H1 (cell line): ENCODE results near the gene RAPGEF1. TPM values are rescaled to one million over a fixed set of nuclear protein-coding genes. Genes with fewer than 3 reads are reported as not detected.

Experiments used
- CTCF ChIA-PET: fragments of 300-600 bp; sonication (Branson Sonifier 250); formaldehyde crosslinking; loops from one replicate; lab custom pipeline; 2021; ENCODE audit not compliant: partially characterized antibody; lab: Charles Lee
- POLR2A ChIA-PET: fragments of 300-600 bp; sonication (Branson Sonifier 250); formaldehyde crosslinking; loops from one replicate; lab custom pipeline; 2021; ENCODE audit warnings: inconsistent platforms; ENCODE audit not compliant: partially characterized antibody; lab: Charles Lee
- DNase-seq, 2 experiments: peaks; one replicate each; pipeline versions ENCODE4 v3.0.0 to v3.0.0-alpha.2; 2010 to 2022; ENCODE audit warnings: low spot score in 2 of 2, low read depth in 1 of 2, mixed read lengths in 1 of 2
- FAIRE-seq: peaks from 2 replicates; lab custom pipeline; 2011; peaks lifted over from hg19 to GRCh38; lab: Jason Lieb, UNC
- H2AFZ ChIP-seq: 2 replicates; pipeline ENCODE4 v1.8.1; 2012; ENCODE audit warnings: low read length, inconsistent platforms
- H2AK5ac ChIP-seq: 2 replicates; pipeline ENCODE4 v1.6.1; 2013; ENCODE audit warnings: low read depth, low read length
- H2BK120ac ChIP-seq: replicated peaks from 2 replicates; pipeline ENCODE3; 2013; ENCODE audit warnings: low read depth, low read length, inconsistent platforms
- H2BK12ac ChIP-seq: 2 replicates; pipeline ENCODE4 v1.6.1; 2013; ENCODE audit warnings: low read depth, low read length
- H2BK15ac ChIP-seq: 2 replicates; pipeline ENCODE4 v1.6.1; 2013; ENCODE audit warnings: low read length
- H2BK20ac ChIP-seq: 2 replicates; pipeline ENCODE4 v1.6.1; 2013; ENCODE audit warnings: low read length
- H2BK5ac ChIP-seq: 2 replicates; pipeline ENCODE4 v1.6.1; 2013; ENCODE audit warnings: low read depth, low read length
- H3K14ac ChIP-seq: 2 replicates; pipeline ENCODE4 v1.6.1; 2013; ENCODE audit warnings: inconsistent platforms; ENCODE audit not compliant: insufficient read length
- H3K18ac ChIP-seq: 2 replicates; pipeline ENCODE4 v1.6.1; 2013; ENCODE audit warnings: low read length; ENCODE audit errors: extremely low read depth
- H3K23ac ChIP-seq: 2 replicates; pipeline ENCODE4 v1.6.1; 2013; ENCODE audit warnings: inconsistent platforms; ENCODE audit not compliant: insufficient read length
- H3K23me2 ChIP-seq: 2 replicates; pipeline ENCODE4 v1.6.1; 2013; ENCODE audit warnings: low read depth, low read length
- H3K27ac ChIP-seq: 2 replicates; pipeline ENCODE4 v1.6.1; 2011; ENCODE audit warnings: low read depth, low read length, inconsistent platforms
- H3K27me3 ChIP-seq, 4 experiments: replicated peaks in 1 of 4; 1 replicate in 1 of 4; 2 replicates in 3 of 4; pipeline versions ENCODE4 v1.6.1 to v1.8.1; 2011 to 2013; ENCODE audit warnings: low read length in 3 of 4, mild to moderate bottlenecking in 3 of 4, inconsistent platforms in 2 of 4, mixed read lengths in 2 of 4, moderate library complexity in 1 of 4; ENCODE audit not compliant: control insufficient read depth in 3 of 4, insufficient read depth in 3 of 4; ENCODE audit errors: extremely low read depth in 1 of 4
- H3K36me3 ChIP-seq, 4 experiments: 2 replicates each; pipeline versions ENCODE4 v1.6.1 to v1.8.1; 2011 to 2013; ENCODE audit warnings: mild to moderate bottlenecking in 4 of 4, low read length in 3 of 4, moderate library complexity in 2 of 4, control low read depth in 1 of 4, inconsistent platforms in 1 of 4; ENCODE audit not compliant: insufficient read depth in 4 of 4, control insufficient read depth in 2 of 4
- H3K4ac ChIP-seq: replicated peaks from 2 replicates; pipeline ENCODE3; 2013; ENCODE audit warnings: low read length, low read depth, mixed read lengths, inconsistent platforms; ENCODE audit not compliant: insufficient read length
- H3K4me1 ChIP-seq, 4 experiments: replicated peaks in 1 of 4; 1 replicate in 1 of 4; 2 replicates in 3 of 4; pipeline versions ENCODE4 v1.6.1 to v1.8.1; 2011 to 2013; ENCODE audit warnings: low read length in 3 of 4, inconsistent platforms in 2 of 4, mixed read lengths in 1 of 4; ENCODE audit not compliant: insufficient read depth in 4 of 4, control insufficient read depth in 3 of 4
- H3K4me2 ChIP-seq, 2 experiments: 2 replicates each; pipeline versions ENCODE4 v1.6.1 to v1.8.1; 2011 to 2013; ENCODE audit warnings: low read depth in 2 of 2, low read length in 2 of 2, control low read depth in 1 of 2, inconsistent platforms in 1 of 2, mild to moderate bottlenecking in 1 of 2; ENCODE audit not compliant: insufficient read depth in 1 of 2
- H3K4me3 ChIP-seq, 4 experiments: fragments of 200-600, 300-600 bp in 1 of 4; sonication (generic), shearing (Covaris generic), sonication (Bioruptor Twin) in 1 of 4; 2 replicates each; pipeline versions ENCODE4 v1.5.1 to v1.8.1; 2011 to 2016; ENCODE audit warnings: low read length in 4 of 4, low read depth in 3 of 4, control low read depth in 2 of 4, inconsistent platforms in 2 of 4, mild to moderate bottlenecking in 2 of 4, mixed read lengths in 1 of 4, moderate library complexity in 1 of 4; ENCODE audit not compliant: insufficient read depth in 2 of 4; ENCODE audit errors: extremely low read depth in 1 of 4
- H3K56ac ChIP-seq: replicated peaks from 2 replicates; pipeline ENCODE3; 2013; ENCODE audit warnings: low read depth, mild to moderate bottlenecking, mixed read lengths, low read length, inconsistent platforms; ENCODE audit not compliant: insufficient read length
- H3K79me1 ChIP-seq: 2 replicates; pipeline ENCODE4 v1.6.1; 2013; ENCODE audit warnings: low read depth, low read length, control low read depth
- H3K79me2 ChIP-seq, 2 experiments: 2 replicates each; pipeline versions ENCODE4 v1.6.1 to v1.8.1; 2012 to 2013; ENCODE audit warnings: low read length in 2 of 2, mild to moderate bottlenecking in 2 of 2, inconsistent platforms in 1 of 2; ENCODE audit not compliant: insufficient read depth in 2 of 2, control insufficient read depth in 1 of 2
- H3K9ac ChIP-seq, 4 experiments: replicated peaks in 1 of 4; 1 replicate in 1 of 4; 2 replicates in 3 of 4; pipeline versions ENCODE4 v1.6.1 to v1.8.1; 2011 to 2013; ENCODE audit warnings: low read depth in 3 of 4, low read length in 3 of 4, control low read depth in 2 of 4, mild to moderate bottlenecking in 2 of 4, moderate library complexity in 2 of 4, inconsistent platforms in 1 of 4; ENCODE audit errors: extremely low read depth in 1 of 4
- H3K9me3 ChIP-seq, 2 experiments: 2 replicates each; pipeline versions ENCODE4 v1.6.1 to v1.8.1; 2012 to 2013; ENCODE audit warnings: mild to moderate bottlenecking in 2 of 2, moderate library complexity in 2 of 2, control low read depth in 1 of 2, inconsistent platforms in 1 of 2, low read depth in 1 of 2, low read length in 1 of 2, mixed read lengths in 1 of 2; ENCODE audit not compliant: insufficient read depth in 2 of 2
- H4K20me1 ChIP-seq, 2 experiments: replicated peaks in 1 of 2; 2 replicates each; pipeline versions ENCODE3 to v1.8.1; 2011 to 2013; ENCODE audit warnings: inconsistent platforms in 2 of 2, low read length in 2 of 2, mild to moderate bottlenecking in 1 of 2; ENCODE audit not compliant: insufficient read depth in 2 of 2, control insufficient read depth in 1 of 2
- H4K5ac ChIP-seq: 2 replicates; pipeline ENCODE4 v1.6.1; 2013; ENCODE audit warnings: low read length, low read depth, mixed read lengths, inconsistent platforms; ENCODE audit not compliant: insufficient read length
- H4K8ac ChIP-seq: 2 replicates; pipeline ENCODE4 v1.8.0; 2013; ENCODE audit warnings: mild to moderate bottlenecking, moderate library complexity, low read length, inconsistent platforms; ENCODE audit not compliant: insufficient read depth; ENCODE audit errors: extremely low read depth
- H4K91ac ChIP-seq: replicated peaks from 2 replicates; pipeline ENCODE3; 2013; ENCODE audit warnings: low read length, mixed read lengths, inconsistent platforms; ENCODE audit not compliant: insufficient read length
- SAP30 ChIP-seq: fragments of 300-600 bp; sonication (generic); IDR thresholded peaks from 2 replicates; pipeline ENCODE4 v1.7.1; 2012; ENCODE audit warnings: low read length, moderate library complexity, mild to moderate bottlenecking, inconsistent platforms; ENCODE audit not compliant: insufficient read depth, insufficient replicate concordance
- whole genome bisulfite sequencing, 2 experiments: shearing (Covaris generic) in 1 of 2; methylation state at CpG; one replicate each; pipeline versions ENCODE4 v1.1.6 to v1.1.7; 2013 to 2015; ENCODE audit warnings: low lambda C conversion rate in 2 of 2, mixed read lengths in 2 of 2, inconsistent platforms in 1 of 2, low coverage in 1 of 2, missing lambda C conversion rate in 1 of 2; ENCODE audit not compliant: insufficient replicate concordance in 2 of 2, insufficient coverage in 1 of 2, insufficient read length in 1 of 2; ENCODE audit errors: extremely low coverage in 1 of 2, missing lambda C conversion rate in 1 of 2; 5-methylcytosine and 5-hydroxymethylcytosine counted together
- polyA plus RNA-seq, 7 experiments: library from polyadenylated mRNA; depleted of rRNA in 3 of 7; stranded (reverse) in 5 of 7; unstranded in 2 of 7; fragments of >200 nt in 5 of 7; fragments of 200-250 nt in 2 of 7; gene quantifications; 1 replicate in 5 of 7; 2 replicates in 1 of 7; 4 replicates in 1 of 7; pipeline versions ENCODE4 v1.2.1 to v1.2.3, GENCODE V29; 2011 to 2013; ENCODE audit warnings: missing spikeins in 2 of 7, mixed read lengths in 2 of 7
- total RNA-seq: library from RNA; stranded (reverse); fragmentation: NEBNext Ultra II Directional; extraction: Animal tissue kit (Norgen Biotek cat#: 25700); gene quantifications from 2 replicates; pipeline ENCODE4 v1.2.1, GENCODE V29; 2021

Gene RAPGEF1
- total and polyA plus RNA-seq, 2 of the 8 experiments (the other 6 are each of a cell fraction or from before 2014, with no cell fraction given): 29.7 to 78.9 TPM

- POLR2A ChIA-PET: interaction anchor here (2.4 kb wide), 1 partner anchor 21 kb away, joined by 5 read pairs; no protein-coding TSS in a partner anchor
- Histone ChIP-seq H3K4me3 (no peak overlapping the region), H2BK15ac (no peak overlapping the region)
- TF ChIP-seq SAP30: no peak
These were observed 22.0 kb downstream of the RAPGEF1 start for GRCh38 chr9:131717719-131718460.

More at GRCh38 chr9:131717719-131718460, 22.0 kb downstream of the RAPGEF1 start:
- no peak overlapping the region for H4K8ac ChIP-seq
- peaks cover 0 to 3% (median 2%) of the 10 kb centered on the region in 4 experiments; a peak in 3 of 7 replicates for H3K4me1 ChIP-seq
- no peak overlapping the region for H2AK5ac ChIP-seq
- no peak overlapping the region for H3K18ac ChIP-seq
- no peak for DNase-seq
- no peak overlapping the region for H2BK5ac ChIP-seq
- no peaks in the 10 kb centered on the region for H3K36me3 ChIP-seq
- H3K9me3 ChIP-seq: no peaks in the 10 kb centered on the region
- no peak overlapping the region for H3K4me2 ChIP-seq
- no peak overlapping the region for H2AFZ ChIP-seq
- WGBS, 2 experiments: 93% methylated on average over 14 of the region's 14 CpGs; no CpG with 5 or more reads in 1 of the 2 experiments
- peaks cover 0 to 60% of the 10 kb centered on the region in 2 experiments; a peak in 2 of 4 replicates for H3K79me2 ChIP-seq
- H2BK120ac ChIP-seq: no peak overlapping the region
- FAIRE-seq: no peak
- no peak overlapping the region for H2BK20ac ChIP-seq
- no peak overlapping the region for H4K91ac ChIP-seq
- H3K27ac ChIP-seq: no peak overlapping the region
- no peaks in the 10 kb centered on the region for H3K27me3 ChIP-seq
- H4K5ac ChIP-seq: no peak overlapping the region
- no peak overlapping the region for H2BK12ac ChIP-seq
- no peak overlapping the region for H3K23ac ChIP-seq
- no peaks in the 10 kb centered on the region for H3K23me2 ChIP-seq
- no peak overlapping the region; a peak in 1 of 7 replicates for H3K9ac ChIP-seq
- no peak overlapping the region for H3K4ac ChIP-seq
- CTCF ChIA-PET: interaction anchor here (0.8 to 1.6 kb wide), 5 partner anchors 9 to 133 kb away, joined by 3 to 6 read pairs (median 3); no protein-coding TSS in a partner anchor
- H3K56ac ChIP-seq: no peak overlapping the region
- peaks cover 3% of the 10 kb centered on the region; the same call in 1 of the 2 replicates for H3K79me1 ChIP-seq
- no peak overlapping the region for H3K14ac ChIP-seq
- peaks cover 0 to 7% of the 10 kb centered on the region in 2 experiments for H4K20me1 ChIP-seq
